Fibroblast of lung (primary cell): Measurements from ENCODE around the gene MARK3.

ENCODE experiments used
- EZH2 ChIP-seq: IDR thresholded peaks from 2 replicates; pipeline ENCODE4 v1.5.1; 2012; ENCODE audit warnings: low read length, control low read depth, mild to moderate bottlenecking; ENCODE audit errors: missing control alignments
- TF ChIP-seq, protein P1 (sequence below), 2 donors: IDR thresholded peaks in 1 of 2; conservative IDR thresholded peaks in 1 of 2; 1 replicate in 1 of 2; 2 replicates in 1 of 2; pipeline ENCODE4 v1.5.1; 2011 to 2012; ENCODE audit warnings: low read length in 2 of 2, control low read depth in 1 of 2, inconsistent platforms in 1 of 2, low read depth in 1 of 2, mild to moderate bottlenecking in 1 of 2

DNA sequence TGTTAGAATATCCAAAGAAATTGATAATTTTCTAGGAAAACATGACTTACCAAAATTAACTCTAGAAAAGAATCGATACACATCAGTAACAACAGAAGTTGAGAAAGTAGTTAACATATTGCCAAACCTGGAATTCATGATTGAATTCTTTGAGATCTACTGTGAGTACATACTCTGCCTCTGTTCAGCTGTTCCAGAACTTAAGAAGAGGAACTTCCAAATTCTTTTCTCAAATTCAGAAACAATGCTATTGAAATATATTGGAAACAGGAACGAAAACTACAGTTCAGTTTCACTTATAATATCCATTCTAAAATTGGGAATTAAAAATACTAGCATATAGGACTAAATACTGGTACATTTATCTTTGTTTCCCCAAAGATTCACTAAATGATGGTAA is 57.9 kb downstream of the MARK3 start:
- TF ChIP-seq, protein P1, sequence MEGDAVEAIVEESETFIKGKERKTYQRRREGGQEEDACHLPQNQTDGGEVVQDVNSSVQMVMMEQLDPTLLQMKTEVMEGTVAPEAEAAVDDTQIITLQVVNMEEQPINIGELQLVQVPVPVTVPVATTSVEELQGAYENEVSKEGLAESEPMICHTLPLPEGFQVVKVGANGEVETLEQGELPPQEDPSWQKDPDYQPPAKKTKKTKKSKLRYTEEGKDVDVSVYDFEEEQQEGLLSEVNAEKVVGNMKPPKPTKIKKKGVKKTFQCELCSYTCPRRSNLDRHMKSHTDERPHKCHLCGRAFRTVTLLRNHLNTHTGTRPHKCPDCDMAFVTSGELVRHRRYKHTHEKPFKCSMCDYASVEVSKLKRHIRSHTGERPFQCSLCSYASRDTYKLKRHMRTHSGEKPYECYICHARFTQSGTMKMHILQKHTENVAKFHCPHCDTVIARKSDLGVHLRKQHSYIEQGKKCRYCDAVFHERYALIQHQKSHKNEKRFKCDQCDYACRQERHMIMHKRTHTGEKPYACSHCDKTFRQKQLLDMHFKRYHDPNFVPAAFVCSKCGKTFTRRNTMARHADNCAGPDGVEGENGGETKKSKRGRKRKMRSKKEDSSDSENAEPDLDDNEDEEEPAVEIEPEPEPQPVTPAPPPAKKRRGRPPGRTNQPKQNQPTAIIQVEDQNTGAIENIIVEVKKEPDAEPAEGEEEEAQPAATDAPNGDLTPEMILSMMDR (conservative IDR thresholded peaks at IDR 0.05 in 1 of 2, IDR thresholded peaks at IDR 0.05 in 1 of 2; ENCODE audit: low read depth in 1 of 2, low read length in 2 of 2): no peak
- TF ChIP-seq EZH2: no peak
